Measurements from ENCODE around the gene PGAM2.

The PGAM2 gene

DNA sequence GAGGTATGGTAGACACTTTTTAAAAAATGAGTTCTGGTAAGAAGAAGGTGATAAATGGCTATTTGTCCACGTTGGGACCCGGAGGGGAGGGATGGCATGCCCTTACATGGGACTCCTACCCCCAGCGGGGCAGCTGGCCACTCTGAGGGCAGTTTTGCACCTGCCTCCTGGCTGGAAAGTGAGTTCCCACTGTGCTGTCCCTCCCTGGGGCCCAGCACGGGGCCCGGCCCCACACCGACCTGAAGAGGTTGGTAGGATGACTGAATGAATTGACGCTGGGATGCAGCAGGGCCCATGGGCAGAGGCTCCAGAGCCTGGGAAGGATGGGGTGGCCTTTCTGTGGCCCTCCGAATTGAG lies 38.2 kb upstream of the PGAM2 start:
- no peak for DNase-seq

DNA sequence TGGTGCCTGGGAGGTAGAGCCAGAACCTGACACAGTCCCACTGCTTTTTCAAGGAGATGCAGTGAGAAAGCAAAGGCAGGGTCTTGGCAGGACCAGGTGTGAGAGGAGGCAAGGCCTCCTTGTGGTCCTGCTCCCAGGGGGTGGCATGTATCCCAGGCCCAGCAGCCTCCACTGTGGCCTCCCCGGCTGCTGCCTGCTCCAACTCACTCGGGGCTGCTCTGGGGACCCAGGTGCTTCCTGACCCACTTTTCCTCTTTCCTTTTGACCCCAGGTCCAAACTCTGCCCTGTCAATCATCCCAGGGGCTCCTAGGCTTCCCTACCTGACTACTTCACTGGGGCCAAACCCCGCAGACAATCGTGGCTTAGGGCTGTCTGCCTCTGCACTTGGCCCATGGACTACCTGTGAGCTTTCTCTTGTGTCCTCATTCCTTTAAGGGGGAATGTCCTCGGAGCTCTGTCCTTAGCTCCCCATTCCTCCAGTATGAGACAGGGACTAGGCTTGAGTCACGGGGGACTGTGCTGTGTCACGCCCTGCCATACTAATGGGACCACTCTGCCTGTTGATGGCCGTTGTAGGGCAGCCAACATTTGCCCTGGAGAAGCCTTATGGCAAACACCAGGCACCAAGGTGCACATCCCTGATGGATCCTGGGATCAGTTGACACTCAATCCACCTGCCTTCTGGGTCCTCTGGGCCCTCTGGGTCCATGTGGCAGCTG lies 37.6 kb upstream of the PGAM2 start:
- no peak for DNase-seq

DNA sequence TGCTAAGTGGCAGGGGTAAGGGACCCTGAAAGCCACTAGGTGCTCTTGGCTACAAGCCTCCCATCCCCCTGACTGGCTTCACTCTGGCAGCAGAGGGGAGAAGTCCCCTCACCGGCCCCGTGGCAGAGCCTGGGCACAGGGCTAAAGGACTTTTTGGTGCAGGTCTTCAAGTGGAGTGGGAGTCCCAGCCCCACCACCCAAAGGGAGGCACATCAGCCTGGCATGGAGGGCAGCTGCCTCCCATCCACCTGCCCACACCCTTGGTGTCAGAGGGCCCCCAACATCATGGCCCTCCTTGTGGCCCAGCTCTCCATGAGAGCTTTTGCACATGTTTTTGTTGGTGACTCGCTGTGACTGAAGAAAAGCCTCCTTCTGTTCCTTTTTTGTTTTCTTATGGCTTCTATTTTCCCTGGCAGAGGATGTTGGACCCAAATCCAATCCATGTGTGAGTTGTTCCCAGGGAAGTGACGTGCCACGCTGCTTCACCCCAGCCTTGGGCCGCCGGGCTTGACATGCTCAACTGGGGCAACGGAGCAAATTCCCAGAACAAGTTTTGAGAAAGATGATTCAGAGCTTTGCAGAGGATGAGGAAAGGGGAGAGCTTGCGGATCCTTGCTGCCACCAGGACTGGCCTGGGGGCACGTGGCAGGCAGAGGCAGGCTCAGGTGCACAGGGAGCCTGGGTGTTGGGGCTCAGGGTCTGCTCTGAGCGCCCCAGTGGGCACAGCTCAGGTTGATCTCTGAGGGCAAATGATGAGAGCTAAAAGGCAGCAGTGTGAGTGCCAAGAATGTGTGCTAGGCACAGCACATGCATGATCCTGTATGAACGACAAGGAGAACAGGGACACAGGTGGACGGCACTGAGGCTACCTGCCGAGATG lies 36.8 kb upstream of the PGAM2 start:
- no peak for DNase-seq

DNA sequence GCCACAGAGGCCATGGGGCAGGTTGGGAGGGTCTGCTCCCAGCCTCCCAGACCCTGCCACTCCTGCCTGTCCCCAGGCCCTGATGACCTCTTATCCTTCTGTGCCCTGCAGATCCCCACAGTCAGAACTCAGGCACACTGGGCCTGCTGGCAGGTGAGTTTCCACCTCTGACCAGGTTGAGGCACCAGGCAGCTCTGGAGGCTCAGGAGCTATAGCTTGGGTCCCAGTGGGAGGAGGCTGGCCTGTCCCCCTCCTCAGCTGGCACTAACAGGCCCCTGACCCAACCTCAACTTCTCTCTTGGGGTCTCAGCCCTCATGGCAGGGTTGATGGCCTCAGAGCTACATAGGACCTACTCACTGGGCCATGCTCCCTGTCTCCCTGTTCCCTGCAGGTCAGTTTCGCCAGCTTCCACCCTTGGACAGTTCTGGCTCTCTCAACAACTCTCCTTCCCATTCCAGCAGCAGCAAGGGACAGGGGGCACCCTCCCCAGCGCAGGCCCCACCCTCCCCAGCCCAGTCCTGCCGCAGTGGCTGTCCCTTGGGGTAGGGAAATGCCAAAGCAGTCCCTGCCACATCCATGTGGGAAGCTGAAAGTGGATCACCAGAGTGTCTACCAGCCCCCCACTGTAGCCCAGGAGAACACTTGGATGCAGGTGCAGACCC lies 36.1 kb upstream of the PGAM2 start:
- no peak for DNase-seq

DNA sequence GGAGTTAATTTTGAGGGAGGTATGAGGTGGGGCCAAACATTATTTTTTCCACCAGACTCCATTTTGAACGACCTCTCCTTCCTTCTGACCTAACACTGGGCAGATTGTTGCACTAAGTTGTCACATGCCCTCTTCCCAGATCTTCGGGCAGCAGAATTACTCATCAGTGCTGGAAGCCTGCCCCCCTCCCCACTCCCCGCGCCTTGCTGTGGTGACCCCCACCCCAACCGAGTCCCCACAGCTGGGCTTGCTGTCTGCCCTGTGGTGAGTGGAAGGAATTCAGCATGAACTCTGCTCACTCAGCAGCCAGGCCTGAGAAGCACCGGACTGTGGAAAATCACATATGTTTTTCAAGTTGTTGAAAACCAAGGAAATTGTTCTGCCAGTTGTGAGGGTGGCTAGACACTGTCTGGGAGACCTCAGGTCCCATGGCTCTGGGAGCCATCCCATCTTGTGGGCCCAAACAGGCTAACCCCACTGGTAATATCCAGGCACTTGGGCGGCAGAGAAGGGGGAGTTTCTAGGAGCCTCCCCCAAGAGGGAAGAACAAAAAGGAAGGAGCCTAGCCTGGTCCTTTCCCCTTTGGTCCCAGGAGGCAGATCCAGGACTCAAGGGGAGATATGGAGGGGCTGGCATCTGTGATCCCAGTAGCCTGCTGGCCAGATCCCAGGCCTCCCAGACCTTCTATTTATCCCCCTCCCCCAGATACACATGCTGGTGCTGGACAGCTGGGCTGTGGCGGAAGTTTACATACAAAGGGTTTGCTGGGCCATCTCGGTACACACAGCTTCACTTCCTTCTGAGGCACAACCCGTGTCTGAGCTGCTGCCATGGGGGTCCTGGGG lies 35.3 kb upstream of the PGAM2 start:
- no peak for DNase-seq

DNA sequence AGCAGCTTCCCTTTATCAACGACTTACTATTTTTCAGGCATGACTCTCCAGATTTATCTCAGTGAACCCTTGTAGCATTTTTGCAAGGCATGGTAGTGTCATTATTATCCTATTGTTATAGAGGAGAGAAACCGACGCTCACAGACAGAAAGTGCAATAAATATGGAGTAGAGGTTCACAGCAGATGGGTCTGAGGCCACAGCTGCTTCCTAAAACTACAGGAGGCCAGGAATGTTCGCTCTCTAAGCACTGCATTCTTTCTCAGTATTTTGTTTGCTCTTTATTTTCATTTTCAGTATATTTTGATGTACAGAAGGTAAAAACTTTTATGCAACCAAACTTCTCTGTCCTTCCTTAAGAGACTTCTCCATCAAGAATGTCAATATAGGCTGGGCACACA lies 34.3 kb upstream of the PGAM2 start:
- no peak for DNase-seq

- DNase-seq = no peak
Measured at GRCh38 chr7:44098092-44099068, 33.0 kb upstream of the PGAM2 start.

GRCh38 chr7:44097064-44097932 lies 31.9 kb upstream of the PGAM2 start:
- DNase-seq = no peak

DNA sequence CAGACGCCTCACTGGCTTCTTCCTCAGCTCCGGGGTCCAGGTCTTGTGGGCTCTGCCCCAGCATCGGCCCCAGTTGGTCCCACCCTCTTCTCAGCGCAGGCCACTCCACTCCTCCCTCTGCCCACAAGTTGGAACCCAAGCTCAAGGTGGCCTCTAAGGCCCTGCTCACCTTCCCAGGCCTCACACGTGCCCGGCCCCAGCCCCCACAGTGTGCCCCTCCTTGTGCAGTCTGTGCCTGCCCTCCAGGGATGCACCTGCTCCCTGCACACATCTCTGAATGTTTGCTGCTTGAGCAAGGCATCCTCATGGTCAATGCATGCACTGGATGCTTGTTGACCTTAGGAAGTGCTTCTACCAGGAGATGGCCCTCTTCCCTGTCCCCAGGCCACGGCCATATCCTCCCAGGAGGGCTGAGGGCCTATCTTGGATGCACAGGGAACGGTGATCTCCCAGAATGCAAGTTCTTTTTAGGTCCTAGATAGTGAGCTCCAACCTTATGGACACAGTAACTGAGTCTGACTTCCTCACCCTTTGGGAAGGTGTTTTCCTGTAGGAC lies 31.0 kb upstream of the PGAM2 start:
- no peak for DNase-seq

DNA sequence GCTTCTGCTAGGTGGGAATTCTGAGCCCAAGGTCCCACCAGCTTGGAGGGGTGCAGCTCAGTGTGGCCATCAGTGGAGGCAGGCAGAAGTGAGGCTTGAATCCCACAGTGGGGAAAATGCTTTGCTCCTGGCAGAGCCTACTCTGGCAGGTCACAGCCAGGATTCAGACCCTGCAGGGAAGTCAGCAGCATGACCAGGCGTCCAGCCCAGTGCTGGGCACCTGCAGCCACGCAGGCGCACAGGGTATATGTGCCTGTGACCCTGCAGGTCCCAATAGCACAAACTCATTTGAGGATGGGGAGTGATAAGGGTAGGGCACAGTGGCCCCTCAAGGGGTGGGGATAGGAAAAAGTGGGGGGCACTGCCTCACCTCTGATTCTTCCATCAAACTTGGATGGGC lies 30.4 kb upstream of the PGAM2 start:
- no peak for DNase-seq

DNA sequence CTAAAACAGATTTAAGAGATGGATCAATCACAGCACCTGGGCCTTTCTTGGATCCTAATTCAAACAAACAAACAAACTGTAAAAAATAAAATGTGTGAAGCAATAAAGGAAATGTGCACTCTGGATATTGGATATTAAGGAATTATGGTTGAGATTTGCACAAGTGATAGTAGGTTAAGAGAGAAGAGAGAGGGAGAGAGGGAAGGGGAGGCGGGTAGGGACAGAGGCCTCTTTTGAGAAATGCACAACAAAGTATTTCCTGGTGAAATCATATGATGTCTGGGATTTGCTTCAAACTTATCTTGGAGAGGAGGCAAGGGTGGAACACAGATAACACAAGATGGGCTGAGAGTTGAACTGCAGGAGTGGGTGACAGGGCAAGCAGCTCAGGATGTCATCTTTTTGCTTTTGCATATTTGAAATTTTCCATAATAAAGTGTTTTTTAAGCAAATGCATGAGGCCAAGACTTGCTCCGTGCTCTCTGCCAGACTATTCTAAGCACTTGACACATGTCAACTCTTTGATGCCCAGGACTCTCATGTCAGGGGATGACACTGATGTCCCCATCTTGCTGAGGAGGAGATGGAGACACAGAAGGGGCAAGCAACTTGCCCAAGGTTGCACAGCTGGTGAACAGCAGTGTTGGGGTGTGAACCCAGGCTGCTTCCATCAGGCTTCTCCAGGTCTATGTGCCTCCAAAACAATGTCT lies 29.7 kb upstream of the PGAM2 start:
- no peak for DNase-seq

- no peak for DNase-seq
Measured at GRCh38 chr7:44094365-44094764, 29.0 kb upstream of the PGAM2 start.

DNA sequence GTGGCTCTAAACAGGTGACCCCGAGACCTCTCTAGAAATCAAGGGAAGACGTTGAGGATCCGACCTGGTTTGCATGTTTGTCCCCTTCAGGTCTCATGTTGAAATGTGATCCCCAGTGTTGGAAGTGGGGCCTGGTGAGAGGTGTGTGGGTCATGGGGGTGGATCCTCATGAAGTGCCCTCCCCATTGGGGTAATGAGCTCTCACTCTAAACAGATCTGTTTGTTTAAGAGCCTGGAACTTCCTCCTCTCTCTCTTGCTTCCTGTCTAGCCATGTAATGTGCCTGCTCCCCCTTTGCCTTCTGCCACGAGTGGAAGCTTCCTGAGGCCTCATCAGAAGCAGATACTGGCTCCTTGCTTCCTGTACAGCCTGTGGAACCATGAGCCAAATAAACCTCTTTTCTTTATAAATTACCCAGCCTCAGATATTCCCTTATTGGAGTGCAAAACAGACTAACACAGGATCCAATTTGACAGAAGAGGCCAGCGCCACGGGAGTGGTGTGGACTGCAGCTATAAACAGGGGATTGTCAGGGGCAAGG lies 27.8 kb upstream of the PGAM2 start:
- DNase-seq = no peak

DNA sequence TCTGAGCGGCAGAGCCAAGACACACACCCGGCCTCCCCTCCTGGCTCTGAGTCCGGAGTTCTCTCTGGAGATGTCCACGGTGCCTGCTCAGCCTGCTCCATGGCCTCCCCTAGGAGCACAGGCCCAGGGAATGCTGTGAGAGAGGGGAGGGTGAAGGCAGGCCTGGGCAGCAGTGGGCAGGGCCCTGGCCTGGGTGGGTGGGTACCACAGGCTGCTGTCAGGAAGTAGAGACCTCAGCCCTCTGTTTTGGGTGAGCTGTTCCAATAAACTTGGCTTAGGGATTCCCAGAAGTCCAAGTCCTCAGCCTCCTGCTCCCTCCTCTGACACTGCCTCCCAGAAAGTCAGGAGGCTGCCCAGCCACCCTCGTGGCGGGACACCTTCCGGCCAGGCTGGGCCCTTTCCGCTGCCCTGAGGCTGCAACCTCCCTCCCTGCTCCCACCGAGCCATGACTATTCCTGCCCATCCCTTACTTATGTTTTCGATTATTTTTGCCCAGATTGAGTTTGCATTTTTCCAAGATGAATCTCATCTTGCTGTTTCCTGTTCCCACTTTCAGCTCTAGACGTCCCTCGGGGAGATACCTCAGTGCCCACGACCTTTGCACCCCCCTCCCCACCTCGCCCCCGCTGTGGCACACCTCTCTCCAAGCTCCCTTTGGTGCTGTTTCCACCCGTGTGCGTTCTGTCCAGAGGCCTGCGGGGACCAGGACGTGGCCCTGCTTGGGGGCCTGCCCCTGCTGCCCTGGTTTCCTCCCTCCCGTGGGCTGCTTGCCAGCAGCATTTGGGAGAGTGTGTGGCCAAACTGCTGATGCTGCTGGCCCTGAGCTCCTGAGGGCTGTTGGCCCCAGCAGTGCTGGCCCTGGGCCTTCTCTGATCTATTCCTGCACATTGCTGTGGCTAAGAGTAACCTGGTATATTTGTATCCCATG lies 22.8 kb upstream of the PGAM2 start:
- DNase-seq = no peak

DNA sequence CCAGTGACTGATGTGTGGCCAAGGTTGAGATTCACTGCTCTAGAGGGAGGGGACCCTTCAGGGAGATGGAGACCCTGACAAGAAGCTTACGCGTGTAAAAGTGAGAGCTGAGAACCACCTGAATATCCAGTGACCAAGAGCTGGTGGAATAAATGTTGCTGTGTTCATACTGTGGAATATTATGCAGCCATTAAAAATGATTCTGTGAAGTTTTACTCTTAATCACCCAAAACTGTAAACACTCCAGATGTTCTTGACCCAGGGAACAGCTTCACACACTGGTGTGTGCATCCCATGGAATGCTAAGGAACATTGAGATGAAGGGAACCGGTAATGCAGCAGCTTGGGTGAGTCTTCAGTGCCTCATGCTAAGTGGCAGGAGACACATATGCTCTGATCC lies 21.3 kb upstream of the PGAM2 start:
- no peak for DNase-seq

DNA sequence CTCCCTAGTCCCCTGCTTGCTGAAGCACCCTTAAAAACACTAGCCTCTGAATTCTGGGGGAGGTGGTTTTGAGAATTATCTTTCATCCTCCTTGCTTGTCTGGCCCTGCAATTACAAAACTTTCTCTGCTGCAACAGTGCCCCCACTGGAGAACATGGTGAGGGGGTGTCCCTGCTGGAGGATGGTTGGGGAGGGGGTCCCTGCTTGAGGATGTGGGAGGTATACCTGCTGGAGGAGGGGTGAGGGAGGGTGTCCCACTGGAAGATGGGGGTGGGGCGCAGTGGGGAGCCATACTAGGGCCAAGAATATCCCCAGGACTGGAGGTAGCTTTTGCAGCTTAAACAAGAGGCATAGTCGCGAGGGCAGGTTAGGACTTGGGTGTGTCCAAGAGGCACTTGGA lies 20.2 kb upstream of the PGAM2 start:
- no peak for DNase-seq

GRCh38 chr7:44084701-44085100 lies 19.3 kb upstream of the PGAM2 start:
- DNase-seq = no peak

DNA sequence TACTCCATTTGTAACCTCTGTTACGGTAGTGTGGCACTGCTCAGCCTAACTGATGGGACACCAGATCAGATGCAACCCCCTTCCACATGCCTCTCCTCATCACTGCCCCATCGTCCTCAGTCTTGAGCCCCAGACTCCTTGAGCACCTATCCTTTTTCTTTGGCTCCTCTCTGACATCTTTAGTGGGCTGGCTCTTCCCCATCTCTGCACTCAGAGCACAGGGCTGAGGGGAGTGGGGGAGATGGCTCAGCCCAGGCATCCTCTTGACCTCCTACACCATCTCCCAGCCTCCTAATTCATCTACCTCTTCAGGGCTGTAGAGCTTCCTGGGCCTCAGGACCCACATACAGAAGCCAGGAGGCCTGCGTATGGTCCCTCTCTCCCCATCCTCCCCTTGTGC lies 18.4 kb upstream of the PGAM2 start:
- no peak for DNase-seq

All from stimulated activated CD4-positive, alpha-beta T cell treated with anti-CD3 and anti-CD28 coated beads, Interleukin-4, amount 100 ng/mL, for 1 hour (primary cell).